Psoas muscle (tissue), 8 donors: ENCODE data around the gene MPRIP. TPM values are rescaled to one million over a fixed set of nuclear protein-coding genes. Genes with fewer than 3 reads are reported as not detected.

Source experiments
- ATAC-seq, 4 donors: fragments of 200-7000 bp; cut with Tn5 transposase; one replicate each; pipeline ENCODE4 v1.9.1; 2020; ENCODE audit warnings: moderate library complexity in 3 of 4, mild to moderate bottlenecking in 2 of 4
- DNase-seq, 2 donors: peaks; one replicate each; pipeline ENCODE4 v3.0.0-alpha.2; 2020
- H3K27ac ChIP-seq: fragments of 200-600 bp; one replicate; pipeline ENCODE4 v1.8.0; 2022
- H3K27me3 ChIP-seq, 3 donors: fragments of 200-600 bp in 1 of 3; one replicate each; pipeline versions ENCODE4 v1.6.1 to v1.8.0; 2013 to 2022; ENCODE audit warnings: low read length in 2 of 3, mild to moderate bottlenecking in 2 of 3, moderate library complexity in 1 of 3; ENCODE audit not compliant: insufficient read depth in 3 of 3
- H3K36me3 ChIP-seq, 2 donors: fragments of 200-600 bp in 1 of 2; one replicate each; pipeline versions ENCODE4 v1.6.1 to v1.8.0; 2013 to 2022; ENCODE audit warnings: low read depth in 1 of 2, mild to moderate bottlenecking in 1 of 2, moderate library complexity in 1 of 2; ENCODE audit not compliant: insufficient read depth in 1 of 2
- H3K4me1 ChIP-seq: fragments of 200-600 bp; one replicate; pipeline ENCODE4 v1.8.0; 2022
- H3K4me3 ChIP-seq: fragments of 200-600 bp; one replicate; pipeline ENCODE4 v1.8.0; 2022; ENCODE audit warnings: mild to moderate bottlenecking
- H3K9me3 ChIP-seq: fragments of 200-600 bp; one replicate; pipeline ENCODE4 v1.8.0; 2022
- CTCF ChIP-seq: fragments of 200-600 bp; IDR thresholded peaks from one replicate; pipeline ENCODE4 v1.8.0; 2022; ENCODE audit warnings: antibody characterized with exemption
- WGBS, 3 donors: extraction: QIAGEN DNeasy Blood & Tissue Kit; methylation state at CpG; one replicate each; pipeline versions ENCODE4 v1.1.6 to v1.1.7; 2013; 5-methylcytosine and 5-hydroxymethylcytosine counted together
- intact Hi-C, 2 donors: fragments of 100-400 bp; cut with DNase I; formaldehyde crosslinking; loops; one replicate each; pipeline versions ENCODE4 v1.11.0 to v1.14.2; 2022
- polyA plus RNA-seq, 3 donors: library from polyadenylated mRNA; stranded (reverse); fragments of 200-250 nt; gene quantifications; one replicate each; pipeline ENCODE4 v1.2.3, GENCODE V29; 2013
- total RNA-seq, 4 donors: library from RNA; stranded (reverse); fragmentation: NEBNext Ultra II Directional in 2 of 4; extraction: Animal tissue kit (Norgen Biotek cat#: 25700) in 2 of 4; gene quantifications; one replicate each; pipeline versions ENCODE4 v1.2.1 to v1.2.4, GENCODE V29; 2021 to 2023
- donor health status: healthy with polysubstance abuse.
- donor health status: DM: no; HTN: no; CAD: no; lungs with moderate emphysema.
- donor health status: Bipolar disorder and iron deficiency.
- donor health status: healthy.
- donor health status: DM: yes; HTN: yes; CAD: no.
- donor health status: DM: no; HTN: no; CAD: no.
- donor health status: DM: no; HTN: no; CAD: no.
- donor health status: DM: yes; HTN: yes; CAD: no.

Gene MPRIP
- total and polyA plus RNA-seq, 7 donors: 142 to 322 (median 244) TPM

DNA sequence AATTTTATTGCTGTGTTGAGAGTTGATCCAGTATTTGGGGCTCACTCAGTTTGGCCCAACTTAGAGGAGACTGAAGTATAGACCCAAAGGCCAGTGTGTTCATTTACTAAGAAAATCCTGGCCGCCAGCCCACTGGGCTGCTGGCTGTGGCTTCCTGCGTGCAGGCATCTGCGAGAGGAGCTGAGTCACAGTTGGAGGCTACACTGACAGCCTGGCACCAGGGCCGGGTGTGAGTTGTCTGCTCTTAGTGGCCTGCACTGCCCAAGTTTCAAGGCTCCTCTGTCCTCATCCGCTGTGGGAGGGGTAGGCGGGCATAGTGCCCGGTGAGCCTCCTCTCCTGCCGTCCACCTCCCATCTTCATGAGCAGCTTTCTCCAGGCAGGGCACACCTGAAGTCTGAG is 109.7 kb downstream of the MPRIP start:
- DNase-seq (peak; percentile 95 to 97), ATAC-seq (peak; percentile 93 to 96 (median 95))
- no peaks in the 10 kb centered on the region for H3K27me3 ChIP-seq
- H3K4me3 ChIP-seq: no peak overlapping the region
- H3K27ac ChIP-seq: peak overlapping the region; percentile 90
- H3K4me1 ChIP-seq: peaks cover 37% of the 10 kb centered on the region
- 9 to 26% (median 16%) methylated on average over 8 of the region's 8 CpGs for WGBS, 3 donors
- H3K36me3 ChIP-seq: peaks cover 8 to 72% of the 10 kb centered on the region in 2 donors
- TF ChIP-seq CTCF: no peak
- intact Hi-C loops: loop anchor here in 1 of 2 donors (5.0 kb wide), 2 partner anchors 35 to 150 kb away; no protein-coding TSS in a partner anchor
- H3K9me3 ChIP-seq: no peaks in the 10 kb centered on the region

DNA sequence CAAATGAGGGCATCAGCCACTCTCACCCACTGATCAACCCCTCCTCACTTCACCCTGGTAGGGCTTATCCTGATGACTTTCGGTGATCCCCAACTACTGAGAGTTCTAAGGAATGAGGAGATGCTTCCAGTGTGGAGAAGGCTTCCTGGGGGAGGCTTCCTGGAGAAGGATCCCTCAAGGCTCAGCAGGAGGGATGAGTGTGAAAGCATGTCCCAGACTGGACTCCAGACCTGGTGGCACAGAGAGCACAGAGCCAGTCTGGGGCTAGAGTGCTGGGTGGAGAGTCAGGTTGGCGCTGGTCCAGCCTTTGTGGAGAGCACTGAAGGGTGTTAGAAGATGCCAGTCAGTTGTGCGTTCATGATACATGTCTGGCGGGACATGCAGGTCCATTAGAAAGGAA is 110.1 kb downstream of the MPRIP start:
- intact Hi-C loops: loop anchor here in 1 of 2 donors (5.0 kb wide), 2 partner anchors 35 to 150 kb away; no protein-coding TSS in a partner anchor
- peak; percentile 10 to 28 (median 22) for ATAC-seq
- WGBS, 3 donors: 40 to 73% (median 54%) methylated on average over 4 of the region's 4 CpGs
- Histone ChIP-seq H3K36me3 (peaks cover 11 to 72% of the 10 kb centered on the region in 2 donors), H3K4me3 (no peak overlapping the region), H3K4me1 (peaks cover 33% of the 10 kb centered on the region), H3K27ac (peak overlapping the region; percentile 90), H3K9me3 (no peaks in the 10 kb centered on the region), H3K27me3 (no peaks in the 10 kb centered on the region)
- DNase-seq: peak; percentile 45 to 70
- no peak for TF ChIP-seq CTCF

DNA sequence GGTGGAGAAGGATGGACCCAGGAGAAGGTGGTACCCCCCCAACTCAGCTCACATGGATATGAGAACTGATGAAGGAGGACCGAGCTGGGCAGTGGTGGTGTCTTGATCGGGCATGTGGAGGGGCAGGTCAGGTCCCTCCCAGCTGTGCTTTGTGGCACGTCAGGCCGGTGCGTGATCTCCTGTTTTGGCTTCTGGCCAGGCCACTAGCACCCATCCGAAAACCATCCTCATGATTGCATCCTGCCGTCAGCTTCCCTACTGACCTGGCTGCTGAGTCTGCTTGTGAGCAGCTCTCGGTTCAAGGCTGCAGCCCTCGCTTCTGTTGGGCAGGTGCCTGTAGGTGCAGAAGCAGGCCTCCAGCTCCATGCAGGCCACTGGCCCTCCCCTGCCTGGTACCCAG is 110.8 kb downstream of the MPRIP start:
- 38 to 78% (median 51%) methylated on average over 9 of the region's 9 CpGs for WGBS, 3 donors
- DNase-seq: no peak
- TF ChIP-seq CTCF: no peak
- Histone ChIP-seq H3K36me3 (peaks cover 11 to 72% of the 10 kb centered on the region in 2 donors), H3K27ac (peak overlapping the region; percentile 90), H3K27me3 (no peaks in the 10 kb centered on the region), H3K4me3 (no peak overlapping the region), H3K4me1 (peaks cover 33% of the 10 kb centered on the region), H3K9me3 (no peaks in the 10 kb centered on the region)
- ATAC-seq: no peak
- intact Hi-C loops: loop anchor here in 1 of 2 donors (5.0 kb wide), 2 partner anchors 34 to 151 kb away; no protein-coding TSS in a partner anchor

DNA sequence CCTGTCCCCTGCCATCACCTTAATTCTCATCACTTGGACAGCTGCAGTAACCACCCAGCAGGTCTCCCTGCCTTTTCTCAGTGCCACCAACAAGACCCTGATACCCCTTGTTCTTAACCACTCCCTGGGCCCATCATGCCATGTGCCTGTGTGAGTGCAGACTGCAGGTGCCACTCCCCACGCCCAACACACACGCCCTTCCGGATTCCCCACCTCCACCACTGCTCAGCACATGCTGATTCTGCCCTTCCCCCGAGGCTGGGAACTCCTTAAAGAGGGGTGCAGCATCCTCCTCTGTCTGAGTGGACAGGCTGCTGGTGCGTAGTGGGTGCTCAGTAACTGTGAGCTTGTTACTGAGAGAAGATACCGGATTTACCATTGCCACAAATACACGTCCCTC is 111.5 kb downstream of the MPRIP start:
- DNase-seq (no peak), ATAC-seq (no peak)
- H3K4me3 ChIP-seq: no peak overlapping the region
- no peak overlapping the region for H3K27ac ChIP-seq
- H3K4me1 ChIP-seq: peaks cover 33% of the 10 kb centered on the region
- no peak for TF ChIP-seq CTCF
- intact Hi-C loops: loop anchor here in 1 of 2 donors (5.0 kb wide), 2 partner anchors 34 to 151 kb away; no protein-coding TSS in a partner anchor
- peaks cover 11 to 71% of the 10 kb centered on the region in 2 donors for H3K36me3 ChIP-seq
- no peaks in the 10 kb centered on the region for H3K27me3 ChIP-seq
- 79 to 88% (median 83%) methylated on average over 7 of the region's 7 CpGs for WGBS, 3 donors
- H3K9me3 ChIP-seq: no peaks in the 10 kb centered on the region

DNA sequence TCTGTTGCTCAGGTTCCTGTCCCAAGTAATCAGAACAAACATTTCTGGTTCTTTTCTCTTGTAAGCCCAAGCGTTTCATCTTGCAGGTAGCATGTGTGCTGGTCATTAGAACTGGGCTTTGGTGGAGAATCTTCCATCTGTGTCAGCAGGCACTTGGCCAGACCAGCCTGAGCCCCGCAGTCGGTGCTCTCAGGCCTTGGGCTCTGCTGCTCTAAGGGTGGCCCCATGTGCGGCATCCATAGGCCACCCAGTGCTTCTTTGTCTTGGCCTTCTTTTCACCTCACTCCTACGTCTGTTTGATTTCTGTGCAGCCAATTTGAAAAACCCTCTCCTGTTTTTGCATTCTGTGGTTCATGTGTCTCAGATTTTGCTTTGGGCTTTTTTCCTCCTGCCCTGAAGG is 112.3 kb downstream of the MPRIP start:
- peaks cover 33% of the 10 kb centered on the region for H3K4me1 ChIP-seq
- no peak overlapping the region for H3K27ac ChIP-seq
- H3K4me3 ChIP-seq: no peak overlapping the region
- no peak for DNase-seq
- no peak for TF ChIP-seq CTCF
- no peak for ATAC-seq
- H3K27me3 ChIP-seq: no peaks in the 10 kb centered on the region
- H3K36me3 ChIP-seq: peaks cover 15 to 78% of the 10 kb centered on the region in 2 donors
- intact Hi-C loops: loop anchor here in 1 of 2 donors (5.0 kb wide), 2 partner anchors 33 to 152 kb away; no protein-coding TSS in a partner anchor
- no peaks in the 10 kb centered on the region for H3K9me3 ChIP-seq
- WGBS, 3 donors: 75 to 85% (median 77%) methylated on average over 5 of the region's 5 CpGs
